Heart right ventricle (tissue), 16 donors: Measurements from ENCODE around the gene KRT36. TPM values are rescaled to one million over a fixed set of nuclear protein-coding genes. Genes with fewer than 3 reads are reported as not detected.

Experiments used
- ATAC-seq, 8 donors: fragments of 200-7000 bp; cut with Tn5 transposase; one replicate each; pipeline ENCODE4 v1.9.1; 2020; ENCODE audit warnings: mild to moderate bottlenecking in 8 of 8, moderate library complexity in 8 of 8, moderate number of reproducible peaks in 1 of 8
- DNase-seq, 2 donors: peaks; one replicate each; pipeline ENCODE4 v3.0.0-alpha.2; 2020
- H3K27ac ChIP-seq, 10 donors: fragments of 200-600 bp; sonication (generic) in 2 of 10; one replicate each; pipeline versions ENCODE4 v1.5.0 to v1.8.0; 2020 to 2022; ENCODE audit warnings: mild to moderate bottlenecking in 3 of 10
- H3K27me3 ChIP-seq, 7 donors: fragments of 200-600 bp; one replicate each; pipeline ENCODE4 v1.8.0; 2021 to 2022; ENCODE audit warnings: mild to moderate bottlenecking in 2 of 7
- H3K36me3 ChIP-seq, 9 donors: fragments of 200-600 bp; sonication (generic) in 1 of 9; one replicate each; pipeline versions ENCODE4 v1.5.0 to v1.8.0; 2020 to 2022; ENCODE audit warnings: mild to moderate bottlenecking in 2 of 9
- H3K4me1 ChIP-seq, 9 donors: fragments of 200-600 bp; sonication (generic) in 1 of 9; one replicate each; pipeline versions ENCODE4 v1.5.0 to v1.8.0; 2020 to 2022; ENCODE audit warnings: mild to moderate bottlenecking in 4 of 9
- H3K4me3 ChIP-seq, 10 donors: fragments of 200-600 bp; sonication (generic) in 2 of 10; one replicate each; pipeline versions ENCODE4 v1.5.0 to v1.8.0; 2020 to 2022; ENCODE audit warnings: mild to moderate bottlenecking in 7 of 10, moderate library complexity in 2 of 10
- H3K9me3 ChIP-seq, 11 donors: fragments of 200-600 bp in 10 of 11; sonication (generic) in 2 of 11; one replicate each; pipeline versions ENCODE4 v1.5.0 to v1.8.0; 2013 to 2022; ENCODE audit warnings: mild to moderate bottlenecking in 2 of 11, control low read depth in 1 of 11, moderate library complexity in 1 of 11
- WGBS, 2 donors: extraction: QIAGEN DNeasy Blood & Tissue Kit; methylation state at CpG; one replicate each; pipeline ENCODE4 v1.1.7; 2013; ENCODE audit warnings: inconsistent platforms in 1 of 2; 5-methylcytosine and 5-hydroxymethylcytosine counted together
- intact Hi-C, 10 donors: fragments of 100-400 bp; cut with DNase I; formaldehyde crosslinking; loops; one replicate each; pipeline versions ENCODE4 v1.11.1 to v1.14.2; 2022
- polyA plus RNA-seq, 2 donors: library from polyadenylated mRNA; stranded (reverse); fragments of 200-250 nt; gene quantifications; one replicate each; pipeline ENCODE4 v1.2.3, GENCODE V29; 2013
- total RNA-seq, 10 donors: library from RNA; stranded (reverse); fragmentation: NEBNext Ultra II Directional in 3 of 10; extraction: Animal tissue kit (Norgen Biotek cat#: 25700) in 3 of 10; gene quantifications; one replicate each; pipeline versions ENCODE4 v1.2.1 to v1.2.4, GENCODE V29; 2021 to 2023
- TF ChIP-seq, protein P1 (sequence below), 9 donors: fragments of 200-600 bp; sonication (generic) in 2 of 9; IDR thresholded peaks; one replicate each; pipeline versions ENCODE4 v1.5.0 to v1.8.0; 2021 to 2022; ENCODE audit warnings: antibody characterized with exemption in 9 of 9, mild to moderate bottlenecking in 5 of 9, moderate library complexity in 1 of 9
- donor health status: Arrhythmogenic right ventricular cardiomyopathy.
- donor health status: ischemic (EF 13 %, LVEDD 7.1; RV severe dilation, severe dysfunction).
- donor health status: healthy with polysubstance abuse.
- donor health status: DM: no; HTN: yes; CAD: no.
- donor health status: DM: no; HTN: no; CAD: no.
- donor health status: ischemic (EF 25% LVEDD 6.9; RV normal size, moderate dysfunction).
- donor health status: ischemic (EF 25% LVEDD 5.7; RV mildly dilated, moderate dysfunction).
- donor health status: healthy.
- donor health status: DM: yes; HTN: yes; CAD: no.
- donor health status: Ischemic cardiomyopathy.
- donor health status: ischemic (EF 35%, LVEDD 5.7; RV mildly dilated, moderate dysfunction).
- donor health status: nonischemic (EF 11% LVEDD 7.7; RV severe dilation, severe dysfunction).
- donor health status: DM: yes; HTN: yes; CAD: no.
- donor health status: PGD.
- donor health status: ischemic (EF 29% LVEDD 5.4; RV normal size, mild dysfunction).
- donor health status: nonischemic (EF 23%, LVEDD 6.1; RV moderate dilation, normal function).

The KRT36 gene
- total and polyA plus RNA-seq, 12 donors, result not detected

DNA sequence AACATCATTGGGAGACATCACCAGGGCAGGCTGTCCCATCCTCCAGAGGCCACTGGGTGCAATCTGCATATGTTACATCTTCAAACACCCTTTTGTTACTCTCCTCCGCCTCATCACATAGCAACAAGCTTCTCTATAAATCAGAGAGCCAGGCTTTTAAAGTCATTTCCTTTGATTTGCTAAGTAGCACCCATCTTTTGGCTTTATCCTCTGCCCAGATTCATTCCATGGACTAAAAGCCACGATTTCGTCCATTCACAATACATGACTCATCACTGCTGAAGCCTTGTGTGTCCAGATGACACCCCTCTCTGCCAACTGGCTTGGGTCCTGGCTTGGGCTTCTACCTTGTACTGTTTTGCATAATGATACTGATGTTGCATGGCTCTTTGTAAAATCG lies 47.0 kb downstream of the KRT36 start:
- WGBS, 2 donors, result 74 to 84% methylated on average over 4 of the region's 4 CpGs
- Histone ChIP-seq H3K9me3 (peaks cover 0 to 9% (median 0%) of the 10 kb centered on the region in 11 donors), H3K36me3 (no peaks in the 10 kb centered on the region), H3K27me3 (peaks cover 0 to 73% (median 40%) of the 10 kb centered on the region in 7 donors), H3K27ac (no peak overlapping the region), H3K4me1 (no peaks in the 10 kb centered on the region), H3K4me3 (no peak overlapping the region)
- ATAC-seq (no peak), DNase-seq (no peak)
- TF ChIP-seq, protein P1, sequence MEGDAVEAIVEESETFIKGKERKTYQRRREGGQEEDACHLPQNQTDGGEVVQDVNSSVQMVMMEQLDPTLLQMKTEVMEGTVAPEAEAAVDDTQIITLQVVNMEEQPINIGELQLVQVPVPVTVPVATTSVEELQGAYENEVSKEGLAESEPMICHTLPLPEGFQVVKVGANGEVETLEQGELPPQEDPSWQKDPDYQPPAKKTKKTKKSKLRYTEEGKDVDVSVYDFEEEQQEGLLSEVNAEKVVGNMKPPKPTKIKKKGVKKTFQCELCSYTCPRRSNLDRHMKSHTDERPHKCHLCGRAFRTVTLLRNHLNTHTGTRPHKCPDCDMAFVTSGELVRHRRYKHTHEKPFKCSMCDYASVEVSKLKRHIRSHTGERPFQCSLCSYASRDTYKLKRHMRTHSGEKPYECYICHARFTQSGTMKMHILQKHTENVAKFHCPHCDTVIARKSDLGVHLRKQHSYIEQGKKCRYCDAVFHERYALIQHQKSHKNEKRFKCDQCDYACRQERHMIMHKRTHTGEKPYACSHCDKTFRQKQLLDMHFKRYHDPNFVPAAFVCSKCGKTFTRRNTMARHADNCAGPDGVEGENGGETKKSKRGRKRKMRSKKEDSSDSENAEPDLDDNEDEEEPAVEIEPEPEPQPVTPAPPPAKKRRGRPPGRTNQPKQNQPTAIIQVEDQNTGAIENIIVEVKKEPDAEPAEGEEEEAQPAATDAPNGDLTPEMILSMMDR (IDR thresholded peaks at IDR 0.05), result no peak
- intact Hi-C loops, result no loop called here

DNA sequence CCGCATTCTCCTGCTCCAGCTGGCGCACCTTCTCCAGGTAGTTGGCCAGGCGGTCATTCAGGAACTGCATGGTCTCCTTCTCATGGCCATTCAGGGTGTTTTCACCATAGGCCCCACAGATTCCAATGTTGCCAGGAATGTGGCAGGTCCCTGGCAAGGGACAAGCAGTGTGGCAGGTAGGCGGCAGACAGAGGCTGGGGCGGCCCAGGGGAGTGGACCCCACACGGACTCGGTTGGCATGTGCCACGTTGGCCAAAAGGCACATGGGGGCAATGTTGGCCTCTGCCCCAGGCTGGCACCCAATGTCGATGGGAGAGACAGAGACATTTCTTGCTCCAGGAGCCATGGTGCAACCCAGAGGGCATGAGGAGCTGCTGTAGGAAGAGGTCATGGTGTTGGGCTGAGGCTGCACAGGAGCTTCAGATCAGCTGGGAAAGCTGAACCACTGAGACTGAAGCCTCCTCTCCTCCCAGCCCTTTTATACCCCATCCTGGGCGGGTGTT lies 49.1 kb downstream of the KRT36 start, which contains the start of gene KRT38:
KRT38 (minus strand) TSS at position 453 of the 503 bp plus-strand sequence; CDS start at position 391, 62 bp downstream.
- Histone ChIP-seq H3K4me1 (no peaks in the 10 kb centered on the region), H3K4me3 (no peak within 1 kb of the TSS), H3K27me3 (peaks cover 0 to 64% (median 35%) of the 10 kb centered on the region in 7 donors), H3K9me3 (peaks cover 0 to 9% (median 0%) of the 10 kb centered on the region in 11 donors), H3K27ac (no peak within 1 kb of the TSS), H3K36me3 (no peaks in the 10 kb centered on the region)
- no peak for DNase-seq
- intact Hi-C loops, result no loop called here
- TF ChIP-seq, protein P1 (IDR thresholded peaks at IDR 0.05), result no peak
- 92 to 93% methylated on average over 10 of the region's 10 CpGs for WGBS, 2 donors
- ATAC-seq, result no peak

DNA sequence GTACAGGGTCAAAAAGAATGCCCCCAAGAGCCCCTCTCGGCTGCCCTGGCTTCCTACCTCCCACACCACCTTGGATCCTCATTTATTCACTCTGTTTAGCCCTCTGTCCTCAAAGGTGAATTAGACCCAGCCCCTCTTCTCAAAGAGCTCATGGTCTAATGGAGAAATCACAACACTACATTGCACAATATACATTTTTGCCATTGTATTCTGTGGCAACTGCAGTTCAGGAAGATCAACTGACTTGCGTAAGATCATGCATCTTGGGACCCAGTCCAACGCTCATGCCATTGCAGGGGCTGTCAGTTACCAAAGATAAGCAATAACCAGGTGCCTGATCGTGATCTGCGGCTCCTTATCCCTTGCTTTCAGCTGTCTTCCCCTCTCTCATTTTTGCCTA lies 50.3 kb downstream of the KRT36 start:
- Histone ChIP-seq H3K27ac (no peak overlapping the region), H3K36me3 (no peaks in the 10 kb centered on the region), H3K27me3 (peaks cover 0 to 53% (median 24%) of the 10 kb centered on the region in 7 donors), H3K4me3 (no peak overlapping the region), H3K9me3 (peaks cover 0 to 2% (median 0%) of the 10 kb centered on the region in 11 donors), H3K4me1 (peaks cover 0 to 8% (median 0%) of the 10 kb centered on the region in 9 donors)
- DNase-seq, result no peak
- ATAC-seq, result no peak
- WGBS, 2 donors, result 62 to 67% methylated on average over 5 of the region's 5 CpGs
- intact Hi-C loops, result no loop called here
- TF ChIP-seq, protein P1 (IDR thresholded peaks at IDR 0.05), result no peak

DNA sequence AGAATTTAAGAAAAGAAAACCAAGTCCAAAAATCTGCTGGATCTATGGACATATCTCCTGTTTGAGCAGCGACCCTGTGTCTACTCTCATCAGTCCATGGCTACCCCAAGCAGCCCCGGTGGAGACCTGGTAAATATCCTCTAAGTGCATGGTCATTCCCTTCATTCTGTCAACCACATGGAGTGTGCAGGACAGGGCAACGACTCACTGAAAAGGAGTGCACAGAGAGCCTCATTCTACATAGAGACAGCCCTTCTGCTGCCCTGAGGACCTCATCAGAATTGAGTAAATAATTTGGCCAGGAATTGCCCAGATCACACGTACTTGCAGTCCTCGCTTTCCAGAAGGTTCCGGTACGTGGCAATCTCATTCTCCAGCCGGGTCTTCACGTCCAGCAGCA lies 51.9 kb downstream of the KRT36 start:
- WGBS, 2 donors, result 76 to 84% methylated on average over 9 of the region's 9 CpGs
- TF ChIP-seq, protein P1 (IDR thresholded peaks at IDR 0.05), result no peak

More for the DNA sequence above, 51.9 kb downstream of the KRT36 start:
- no peak for DNase-seq
- ATAC-seq, result no peak
- Histone ChIP-seq H3K27me3 (peaks cover 0 to 41% (median 21%) of the 10 kb centered on the region in 7 donors), H3K4me1 (peaks cover 0 to 16% (median 0%) of the 10 kb centered on the region in 9 donors), H3K9me3 (no peaks in the 10 kb centered on the region), H3K36me3 (no peaks in the 10 kb centered on the region), H3K27ac (no peak overlapping the region), H3K4me3 (no peak overlapping the region)
- intact Hi-C loops, result no loop called here
